Endothelial cell of umbilical vein (primary cell): ENCODE results near the gene SLC34A1. TPM values are rescaled to one million over a fixed set of nuclear protein-coding genes. Genes with fewer than 3 reads are reported as not detected.
"Not testable (repeated sequence)": the region's sequence is repeated elsewhere in the genome, so short reads cannot be mapped to it uniquely, and the experiment has no call there.

ENCODE experiments used
- BruUV-seq: library from RNA; stranded (reverse); fragments of 400-500 nt; replicated peaks from 2 replicates; lab custom pipeline; 2021; lab: Mats Ljungman, UMichigan
- CTCF ChIA-PET: fragments of 300-600, 350-600 bp; sonication (Branson Sonifier 250); formaldehyde crosslinking; loops from one replicate; lab custom pipeline; 2021; ENCODE audit warnings: antibody characterized with exemption, inconsistent platforms; lab: Charles Lee
- POLR2A ChIA-PET: fragments of 300-600, 350-600 bp; sonication (Branson Sonifier 250); formaldehyde crosslinking; loops from one replicate; lab custom pipeline; 2021; ENCODE audit warnings: antibody characterized with exemption, inconsistent platforms; lab: Charles Lee
- DNase-seq: peaks from one replicate; pipeline ENCODE4 v3.0.0-alpha.2; 2011; ENCODE audit warnings: low read depth, low spot score
- FAIRE-seq: peaks from 2 replicates; lab custom pipeline; 2011; peaks lifted over from hg19 to GRCh38; lab: Jason Lieb, UNC
- H2AFZ ChIP-seq: 2 replicates; pipeline ENCODE4 v1.6.0; 2012; ENCODE audit warnings: low read depth, low read length, control low read depth, inconsistent platforms
- H3K27ac ChIP-seq: 2 replicates; pipeline ENCODE4 v1.5.1; 2011; ENCODE audit warnings: low read depth, mild to moderate bottlenecking, control low read depth, low read length, moderate library complexity; ENCODE audit not compliant: insufficient read depth
- H3K27me3 ChIP-seq, 2 experiments: 2 replicates each; pipeline versions ENCODE4 v1.6.0 to v1.6.1; 2011; ENCODE audit warnings: low read length in 2 of 2, mixed read lengths in 1 of 2; ENCODE audit not compliant: control insufficient read depth in 2 of 2, insufficient read depth in 2 of 2
- H3K36me3 ChIP-seq, 2 experiments: 2 replicates in 1 of 2; 3 replicates in 1 of 2; pipeline ENCODE4 v1.5.1; 2011; ENCODE audit warnings: low read length in 2 of 2, mild to moderate bottlenecking in 1 of 2, moderate library complexity in 1 of 2; ENCODE audit not compliant: control insufficient read depth in 2 of 2, insufficient read depth in 2 of 2; ENCODE audit errors: extremely low read depth in 1 of 2
- H3K4me1 ChIP-seq: 3 replicates; pipeline ENCODE4 v1.5.1; 2011; ENCODE audit warnings: mild to moderate bottlenecking, low read length; ENCODE audit not compliant: control insufficient read depth, insufficient read depth; ENCODE audit errors: extremely low read depth
- H3K4me2 ChIP-seq: 2 replicates; pipeline ENCODE4 v1.6.1; 2011; ENCODE audit warnings: low read length, control low read depth, mixed read lengths; ENCODE audit not compliant: insufficient read depth
- H3K4me3 ChIP-seq, 3 experiments: fragments of 200-600 bp in 1 of 3; sonication (generic), shearing (Covaris generic) in 1 of 3; replicated peaks in 1 of 3; 2 replicates each; pipeline ENCODE4 v1.5.1; 2011 to 2016; ENCODE audit warnings: control low read depth in 3 of 3, low read length in 3 of 3, mild to moderate bottlenecking in 2 of 3, inconsistent platforms in 1 of 3, low read depth in 1 of 3, moderate library complexity in 1 of 3; ENCODE audit not compliant: insufficient read depth in 1 of 3
- H3K79me2 ChIP-seq: 2 replicates; pipeline ENCODE4 v1.6.0; 2012; ENCODE audit warnings: low read length, inconsistent platforms; ENCODE audit not compliant: control insufficient read depth, insufficient read depth
- H3K9ac ChIP-seq: replicated peaks from 2 replicates; pipeline ENCODE3; 2011; ENCODE audit warnings: low read length, control low read depth; ENCODE audit not compliant: insufficient read depth; ENCODE audit errors: extremely low read depth
- H3K9me1 ChIP-seq: replicated peaks from 3 replicates; pipeline ENCODE4 v1.6.0; 2011; ENCODE audit warnings: mild to moderate bottlenecking, low read length; ENCODE audit not compliant: control insufficient read depth, insufficient read depth; ENCODE audit errors: extremely low read depth
- H3K9me3 ChIP-seq: replicated peaks from 2 replicates; pipeline ENCODE4 v1.5.1; 2012; ENCODE audit warnings: low read length, inconsistent platforms; ENCODE audit not compliant: control insufficient read depth, insufficient read depth
- H4K20me1 ChIP-seq: replicated peaks from 2 replicates; pipeline ENCODE3; 2011; ENCODE audit warnings: mild to moderate bottlenecking, low read length; ENCODE audit not compliant: control insufficient read depth, insufficient read depth; ENCODE audit errors: extremely low read depth
- CTCF ChIP-seq, 2 donors: IDR thresholded peaks; 1 replicate in 1 of 2; 2 replicates in 1 of 2; pipeline ENCODE4 v1.5.1; 2011; ENCODE audit warnings: low read length in 2 of 2, mild to moderate bottlenecking in 2 of 2, moderate library complexity in 2 of 2, control low read depth in 1 of 2, inconsistent platforms in 1 of 2, low read depth in 1 of 2; ENCODE audit not compliant: insufficient read depth in 1 of 2; ENCODE audit errors: extremely low read depth in 1 of 2
- EZH2 ChIP-seq: IDR thresholded peaks from 2 replicates; pipeline ENCODE4 v1.6.1; 2012; ENCODE audit warnings: borderline replicate concordance, low read depth, mild to moderate bottlenecking, moderate library complexity, low read length, inconsistent platforms; ENCODE audit not compliant: severe bottlenecking
- FOS ChIP-seq: IDR thresholded peaks from 2 replicates; pipeline ENCODE4 v1.6.1; 2011; ENCODE audit warnings: mild to moderate bottlenecking, low read length, moderate library complexity, borderline replicate concordance; ENCODE audit not compliant: insufficient read depth
- GATA2 ChIP-seq: IDR thresholded peaks from 2 replicates; pipeline ENCODE4 v1.7.0; 2011; ENCODE audit warnings: low read depth, mild to moderate bottlenecking, moderate library complexity, mixed read lengths, low read length; ENCODE audit not compliant: insufficient read length, insufficient read depth
- JUN ChIP-seq: IDR thresholded peaks from 2 replicates; pipeline ENCODE4 v1.6.1; 2011; ENCODE audit warnings: borderline replicate concordance, low read depth; ENCODE audit not compliant: insufficient read length, insufficient read depth
- MAX ChIP-seq: IDR thresholded peaks from 2 replicates; pipeline ENCODE4 v1.6.1; 2011; ENCODE audit not compliant: insufficient read depth, insufficient read length
- MYC ChIP-seq: IDR thresholded peaks from one replicate; pipeline ENCODE4 v1.6.1; 2011; ENCODE audit warnings: mild to moderate bottlenecking, low read depth, low read length
- POLR2A ChIP-seq: IDR thresholded peaks from 2 replicates; pipeline ENCODE4 v1.6.1; 2012; ENCODE audit warnings: low read depth, mild to moderate bottlenecking, control low read depth, low read length
- POLR2AphosphoS5 ChIP-seq: IDR thresholded peaks from 2 replicates; pipeline ENCODE4 v1.6.1; 2012; ENCODE audit warnings: low read depth, mild to moderate bottlenecking, control low read depth, low read length, moderate library complexity; ENCODE audit not compliant: insufficient read depth
- dilution Hi-C: fragments of 300-500 bp; cut with MboI; formaldehyde crosslinking; loops from one replicate; pipeline ENCODE4 v1.15.0; 2019; ENCODE audit warnings: low sequenced_read_pairs; ENCODE audit not compliant: extremely low pct_ligation_motif_present
- intact Hi-C: fragments of 100-400 bp; cut with micrococcal nuclease; formaldehyde crosslinking; loops from one replicate; pipeline ENCODE4 v1.10.0; 2022
- polyA plus RNA-seq, 4 experiments: library from polyadenylated mRNA; depleted of rRNA in 3 of 4; stranded (reverse) in 3 of 4; unstranded in 1 of 4; fragments of >200 nt; gene quantifications; 2 replicates each; pipeline versions ENCODE4 v1.2.1 to v1.2.3, GENCODE V29; 2011 to 2012; ENCODE audit warnings: missing spikeins in 1 of 4
- total RNA-seq: library from RNA; stranded (reverse); gene quantifications from 2 replicates; pipeline ENCODE4 v1.2.3, GENCODE V29; 2021

Gene SLC34A1
- total and polyA plus RNA-seq, 2 donors (not counting 3 experiments of a cell fraction or from before 2014, with no cell fraction given), result not detected

GRCh38 chr5:177360740-177361139, 23.5 kb upstream of the SLC34A1 start:
- H3K79me2 ChIP-seq, H3K27me3 ChIP-seq, BruUV-seq, intact Hi-C loops, H3K4me2 ChIP-seq, H3K4me3 ChIP-seq, H3K9me3 ChIP-seq, DNase-seq, H4K20me1 ChIP-seq, H2AFZ ChIP-seq, FAIRE-seq, H3K9me1 ChIP-seq, H3K36me3 ChIP-seq, H3K27ac ChIP-seq, H3K9ac ChIP-seq: not testable (repeated sequence)
- dilution Hi-C loops, result loop anchor here (5.0 kb wide), 1 partner anchor 38 kb away; no protein-coding TSS in a partner anchor
- ChIA-PET CTCF (interaction anchor here (1.2 to 2.4 kb wide), 5 partner anchors 10 to 249 kb away, joined by 3 to 15 read pairs (median 8); no protein-coding TSS in a partner anchor), POLR2A (interaction anchor here (1.0 to 1.1 kb wide), 2 partner anchors 10 kb away, joined by 3 to 6 read pairs; partner anchors contain the start of gene LMAN2)
- H3K4me1 ChIP-seq, result peaks cover 19% of the 10 kb centered on the region

GRCh38 chr5:177361418-177362291, 22.6 kb upstream of the SLC34A1 start:
- TF ChIP-seq FOS (no peak), MYC (no peak), MAX (no peak), POLR2A (no peak), JUN (no peak), CTCF (IDR thresholded peaks at IDR 0.05; ENCODE audit: extremely low read depth in 1 of 2, insufficient read depth in 1 of 2, low read depth in 1 of 2, low read length in 2 of 2) (no peak), EZH2 (no peak), GATA2 (no peak), POLR2AphosphoS5 (no peak)
- dilution Hi-C loops (loop anchor here (5.0 kb wide), 1 partner anchor 39 kb away; no protein-coding TSS in a partner anchor), intact Hi-C loops (no loop called here)
- no peaks in the 10 kb centered on the region for H3K9me1 ChIP-seq
- no peaks in the 10 kb centered on the region for H4K20me1 ChIP-seq
- no peaks in the 10 kb centered on the region for H3K79me2 ChIP-seq
- peaks cover 25% of the 10 kb centered on the region for H3K4me1 ChIP-seq
- no peak overlapping the region for H3K9ac ChIP-seq
- FAIRE-seq, result no peak
- H3K9me3 ChIP-seq, result no peaks in the 10 kb centered on the region
- no TSS peak for BruUV-seq
- H3K27me3 ChIP-seq, result no peaks in the 10 kb centered on the region
- CTCF ChIA-PET, result interaction anchor here (1.0 to 2.4 kb wide), 6 partner anchors 9 to 250 kb away, joined by 3 to 15 read pairs (median 6); partner anchors contain the start of gene LMAN2
- no peaks in the 10 kb centered on the region for H3K36me3 ChIP-seq
- no peak overlapping the region for H3K27ac ChIP-seq
- H3K4me3 ChIP-seq, result no peak overlapping the region
- no peak overlapping the region for H3K4me2 ChIP-seq
- H2AFZ ChIP-seq, result no peak overlapping the region
- DNase-seq, result no peak
- POLR2A ChIA-PET, result interaction anchor here (1.1 kb wide), 1 partner anchor 11 kb away, joined by 6 read pairs; the partner anchor contains the start of gene LMAN2
